ENCODE results near the gene SETBP1. TPM values are rescaled to one million over a fixed set of nuclear protein-coding genes. Genes with fewer than 3 reads are reported as not detected.

The SETBP1 gene
- total and polyA plus RNA-seq, 2 of the 8 experiments (the other 6 are each of a cell fraction or from before 2014, with no cell fraction given) = 2.0 to 6.5 TPM

GRCh38 chr18:44632469-44633145 is 48.1 kb upstream of the SETBP1 start (continued):
- TF ChIP-seq HDAC2 (IDR thresholded peaks at IDR 0.05; ENCODE audit: borderline replicate concordance in 1 of 2, low read depth in 2 of 2, low read length in 2 of 2) (no peak), CHD7 (IDR thresholded peaks at IDR 0.05; ENCODE audit: insufficient replicate concordance, low read length) (no peak)

All from H1 (cell line).